ENCODE data around the gene CDH13.

DNA sequence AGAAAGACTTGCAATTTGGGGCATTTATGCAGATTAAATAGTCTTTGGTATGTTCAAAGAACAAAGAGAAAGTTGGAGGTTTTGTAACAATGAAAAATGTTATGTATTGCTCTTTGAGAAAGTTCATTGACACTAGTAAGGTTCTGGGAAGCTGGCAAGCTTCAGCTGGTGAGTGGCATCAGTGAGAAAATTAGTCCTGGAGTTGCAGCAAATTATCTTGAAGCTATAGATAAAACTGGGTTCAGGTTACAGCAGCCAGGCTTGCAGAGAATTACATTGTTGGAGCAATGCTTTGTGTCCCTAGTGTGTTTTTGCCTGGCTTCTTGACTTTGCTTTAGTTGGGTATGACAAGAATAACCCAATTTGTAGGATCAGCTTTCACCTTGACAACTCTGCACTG, 221.2 kb downstream of the CDH13 start:
- TF ChIP-seq, protein P1, sequence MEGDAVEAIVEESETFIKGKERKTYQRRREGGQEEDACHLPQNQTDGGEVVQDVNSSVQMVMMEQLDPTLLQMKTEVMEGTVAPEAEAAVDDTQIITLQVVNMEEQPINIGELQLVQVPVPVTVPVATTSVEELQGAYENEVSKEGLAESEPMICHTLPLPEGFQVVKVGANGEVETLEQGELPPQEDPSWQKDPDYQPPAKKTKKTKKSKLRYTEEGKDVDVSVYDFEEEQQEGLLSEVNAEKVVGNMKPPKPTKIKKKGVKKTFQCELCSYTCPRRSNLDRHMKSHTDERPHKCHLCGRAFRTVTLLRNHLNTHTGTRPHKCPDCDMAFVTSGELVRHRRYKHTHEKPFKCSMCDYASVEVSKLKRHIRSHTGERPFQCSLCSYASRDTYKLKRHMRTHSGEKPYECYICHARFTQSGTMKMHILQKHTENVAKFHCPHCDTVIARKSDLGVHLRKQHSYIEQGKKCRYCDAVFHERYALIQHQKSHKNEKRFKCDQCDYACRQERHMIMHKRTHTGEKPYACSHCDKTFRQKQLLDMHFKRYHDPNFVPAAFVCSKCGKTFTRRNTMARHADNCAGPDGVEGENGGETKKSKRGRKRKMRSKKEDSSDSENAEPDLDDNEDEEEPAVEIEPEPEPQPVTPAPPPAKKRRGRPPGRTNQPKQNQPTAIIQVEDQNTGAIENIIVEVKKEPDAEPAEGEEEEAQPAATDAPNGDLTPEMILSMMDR (IDR thresholded peaks at IDR 0.05; ENCODE audit: low read depth, low read length, poor library complexity, severe bottlenecking), result no peak
- no peak for TF ChIP-seq EZH2phosphoT487 (IDR thresholded peaks at IDR 0.05; ENCODE audit: borderline replicate concordance, low read length)

All from DOHH2 (cell line).